ENCODE data around the gene PORCN. TPM values are rescaled to one million over a fixed set of nuclear protein-coding genes. Genes with fewer than 3 reads are reported as not detected.

The PORCN gene
- total RNA-seq, 1 experiment from 2014 or later: 12.9 TPM

- no peak for ATAC-seq
- no peak overlapping the region for H3K27ac ChIP-seq (ENCODE audit: low read depth, low read length)
- no peaks in the 10 kb centered on the region for H3K9me3 ChIP-seq (ENCODE audit: control insufficient read depth in 1 of 2, insufficient read depth in 1 of 2, low read depth in 1 of 2, low read length in 2 of 2)
- RAD21 ChIA-PET (ENCODE audit: low non-redundant PET in 1 of 2, low total read pairs in 2 of 2, uncharacterized antibody in 2 of 2, unreplicated experiment in 2 of 2): no interaction called here
- H3K27me3 ChIP-seq (ENCODE audit: insufficient read depth, low read length): no peaks in the 10 kb centered on the region
- H3K79me2 ChIP-seq (ENCODE audit: insufficient read depth, low read length): no peaks in the 10 kb centered on the region
- no peak for DNase-seq (ENCODE audit: low read depth, low spot score)
- CTCF ChIA-PET: no interaction called here
- TF ChIP-seq ZNF274 (IDR thresholded peaks at IDR 0.05; ENCODE audit: low read depth, low read length): no peak
- no peak for TF ChIP-seq FOSL1 (IDR thresholded peaks at IDR 0.05; ENCODE audit: low read depth)
- TF ChIP-seq CTCF (IDR thresholded peaks at IDR 0.05 in 2 of 3, conservative IDR thresholded peaks at IDR 0.05 in 1 of 3; ENCODE audit: borderline replicate concordance in 1 of 3, insufficient read depth in 1 of 3, low read depth in 2 of 3, low read length in 2 of 3): no peak
- no peak for TF ChIP-seq ZBTB33 (IDR thresholded peaks at IDR 0.05; ENCODE audit: extremely low read depth, insufficient replicate concordance, low read length)
- no peak for TF ChIP-seq SP1 (IDR thresholded peaks at IDR 0.05; ENCODE audit: low read depth)
- no peak for TF ChIP-seq SIN3A (IDR thresholded peaks at IDR 0.05; ENCODE audit: low read depth)
- TF ChIP-seq EZH2 (IDR thresholded peaks at IDR 0.05): no peak
- no peak for TF ChIP-seq ELF1 (IDR thresholded peaks at IDR 0.05; ENCODE audit: borderline replicate concordance, low read depth)
- no peak for TF ChIP-seq SRF (IDR thresholded peaks at IDR 0.05; ENCODE audit: low read depth)
- no peak for TF ChIP-seq EZH2phosphoT487 (IDR thresholded peaks at IDR 0.05; ENCODE audit: borderline replicate concordance)
- TF ChIP-seq MAX (IDR thresholded peaks at IDR 0.05): no peak
- no peak for TF ChIP-seq YY1 (IDR thresholded peaks at IDR 0.05; ENCODE audit: extremely low read depth, insufficient replicate concordance, low read depth, low read length)
- no peak for TF ChIP-seq REST (IDR thresholded peaks at IDR 0.05; ENCODE audit: low read depth)
- no peak for TF ChIP-seq TCF7L2 (IDR thresholded peaks at IDR 0.05; ENCODE audit: borderline replicate concordance, extremely low read depth, insufficient read depth, insufficient read length)
- H4K20me1 ChIP-seq (ENCODE audit: insufficient read depth): no peaks in the 10 kb centered on the region
- H3K4me1 ChIP-seq (ENCODE audit: control insufficient read depth in 1 of 2, insufficient read depth in 2 of 2, low read length in 2 of 2): peaks cover 0 to 9% of the 10 kb centered on the region in 2 experiments; a peak in 2 of 4 replicates
- BruUV-seq (replicated peaks): no TSS peak
- H3K9ac ChIP-seq (ENCODE audit: low read length): no peak overlapping the region
- no peaks in the 10 kb centered on the region for H3K36me3 ChIP-seq (ENCODE audit: control insufficient read depth in 1 of 2, insufficient read depth in 2 of 2, low read length in 2 of 2)
- H3K4me3 ChIP-seq (replicated peaks in 1 of 2; ENCODE audit: low read depth in 1 of 2, low read length in 2 of 2): no peak overlapping the region
- no peaks in the 10 kb centered on the region for H3K9me2 ChIP-seq (ENCODE audit: insufficient read depth)
- POLR2A ChIA-PET: no interaction called here
- H2AFZ ChIP-seq (ENCODE audit: low read depth, low read length, poor library complexity, severe bottlenecking): no peak overlapping the region
- intact Hi-C loops (cut with micrococcal nuclease): no loop called here
- H3K4me2 ChIP-seq (ENCODE audit: low read length): no peak overlapping the region
Observed at GRCh38 chrX:48559636-48560035, 50.8 kb downstream of the PORCN start.
